ENCODE data around the gene ZNF264. TPM values are rescaled to one million over a fixed set of nuclear protein-coding genes. Genes with fewer than 3 reads are reported as not detected.
"Not testable (repeated sequence)": the region's sequence is repeated elsewhere in the genome, so short reads cannot be mapped to it uniquely, and the experiment has no call there.

ZNF264 gene
- polyA plus RNA-seq, 1 donor: 15.6 TPM

DNA sequence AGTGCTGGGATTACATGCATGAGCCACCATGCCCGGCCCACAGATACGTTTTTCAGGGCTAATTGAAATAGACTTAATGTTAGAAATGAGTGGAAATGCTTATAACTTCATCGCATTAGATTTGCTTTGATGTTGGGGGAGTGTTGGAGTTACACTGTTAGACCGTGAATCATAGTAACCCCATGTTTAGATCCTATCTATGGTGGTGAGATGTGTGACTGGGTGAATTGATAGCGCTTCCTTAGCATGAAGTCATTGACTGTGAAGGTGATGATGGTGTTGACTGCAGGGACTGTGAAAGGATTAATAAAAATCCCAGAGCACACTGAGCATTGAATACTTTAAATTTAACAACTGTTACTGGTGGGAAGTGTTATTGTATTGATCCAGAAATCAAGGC lies 1.7 kb downstream of the ZNF264 start:
- Histone ChIP-seq H3K36me3 (ENCODE audit: control insufficient read depth, insufficient read depth, low read length) (peaks cover 38% of the 10 kb centered on the region), H3K4me1 (ENCODE audit: control insufficient read depth, insufficient read depth, low read length) (no peaks in the 10 kb centered on the region), H3K27ac (ENCODE audit: low read length) (no peak overlapping the region), H3K4me3 (ENCODE audit: low read length) (no peak overlapping the region), H3K9me3 (ENCODE audit: control insufficient read depth, low read depth, low read length) (no peaks in the 10 kb centered on the region), H3K27me3 (ENCODE audit: control insufficient read depth, insufficient read depth, low read length) (no peaks in the 10 kb centered on the region)
- DNase-seq: no peak
- 100% methylated on average over 2 of the region's 5 CpGs for WGBS (ENCODE audit: insufficient coverage, low lambda C conversion rate)

DNA sequence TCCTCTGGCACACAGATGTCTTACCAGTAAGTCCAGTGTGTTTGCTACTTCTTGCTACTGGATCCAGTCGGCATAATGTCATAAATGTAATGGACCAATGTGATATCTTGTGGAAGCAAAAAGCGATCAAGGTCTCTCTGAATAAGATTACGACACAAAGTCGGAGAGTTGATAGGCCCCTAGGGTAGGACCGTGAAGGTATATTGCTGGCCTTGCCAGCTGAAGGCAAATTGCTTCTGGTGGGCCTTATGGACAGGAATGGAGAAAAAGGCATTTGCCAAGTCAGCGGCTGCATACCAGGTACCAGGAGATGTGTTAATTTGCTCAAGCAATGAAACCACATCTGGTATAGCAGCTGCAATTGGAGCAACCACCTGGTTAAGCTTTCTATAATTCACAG lies 6.6 kb downstream of the ZNF264 start:
- not testable (repeated sequence) for H3K9me3 ChIP-seq (ENCODE audit: control insufficient read depth, low read depth, low read length); H3K27me3 ChIP-seq (ENCODE audit: control insufficient read depth, insufficient read depth, low read length); H3K4me1 ChIP-seq (ENCODE audit: control insufficient read depth, insufficient read depth, low read length); H3K4me3 ChIP-seq (ENCODE audit: low read length); H3K27ac ChIP-seq (ENCODE audit: low read length); DNase-seq
- peaks cover 58% of the 10 kb centered on the region for H3K36me3 ChIP-seq (ENCODE audit: control insufficient read depth, insufficient read depth, low read length)
- no CpG with 5 or more reads among the region's 6 CpGs for WGBS (ENCODE audit: insufficient coverage, low lambda C conversion rate)

GRCh38 chr19:57202160-57202559 lies 10.9 kb downstream of the ZNF264 start:
- Histone ChIP-seq H3K36me3 (ENCODE audit: control insufficient read depth, insufficient read depth, low read length) (peaks cover 49% of the 10 kb centered on the region), H3K27me3 (ENCODE audit: control insufficient read depth, insufficient read depth, low read length) (no peaks in the 10 kb centered on the region), H3K4me3 (ENCODE audit: low read length) (no peak overlapping the region), H3K9me3 (ENCODE audit: control insufficient read depth, low read depth, low read length) (no peaks in the 10 kb centered on the region), H3K4me1 (ENCODE audit: control insufficient read depth, insufficient read depth, low read length) (no peaks in the 10 kb centered on the region), H3K27ac (ENCODE audit: low read length) (no peak overlapping the region)
- no peak for DNase-seq
- 80% methylated on average over 1 of the region's 5 CpGs for WGBS (ENCODE audit: insufficient coverage, low lambda C conversion rate)

DNA sequence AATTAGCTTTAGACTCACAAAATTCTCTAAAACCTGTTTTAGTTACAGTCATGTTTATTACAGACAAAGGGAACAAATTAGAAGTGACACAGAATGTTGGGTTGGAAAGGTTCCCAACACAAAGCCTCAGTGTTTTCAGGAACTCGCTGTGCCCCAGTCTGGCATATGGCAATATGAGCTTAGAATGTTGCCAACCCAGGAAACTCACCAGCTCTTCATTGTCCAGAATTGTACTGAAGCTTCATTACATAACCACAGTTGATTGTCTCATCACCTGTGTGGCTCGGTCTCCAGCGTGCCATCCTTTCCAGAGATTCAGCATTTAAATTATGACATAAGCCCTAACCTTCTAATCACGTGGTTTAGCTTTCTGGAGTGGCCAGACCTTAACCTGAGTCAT lies 19.1 kb downstream of the ZNF264 start:
- Histone ChIP-seq H3K27me3 (ENCODE audit: control insufficient read depth, insufficient read depth, low read length) (no peaks in the 10 kb centered on the region), H3K36me3 (ENCODE audit: control insufficient read depth, insufficient read depth, low read length) (peaks cover 64% of the 10 kb centered on the region), H3K9me3 (ENCODE audit: control insufficient read depth, low read depth, low read length) (no peaks in the 10 kb centered on the region), H3K4me3 (ENCODE audit: low read length) (no peak overlapping the region), H3K4me1 (ENCODE audit: control insufficient read depth, insufficient read depth, low read length) (no peaks in the 10 kb centered on the region), H3K27ac (ENCODE audit: low read length) (no peak overlapping the region)
- DNase-seq: no peak
- no CpG with 5 or more reads among the region's 4 CpGs for WGBS (ENCODE audit: insufficient coverage, low lambda C conversion rate)

GRCh38 chr19:57212109-57212508 lies 20.8 kb downstream of the ZNF264 start:
- H3K4me3 ChIP-seq (ENCODE audit: low read length): no peak overlapping the region
- no peaks in the 10 kb centered on the region for H3K4me1 ChIP-seq (ENCODE audit: control insufficient read depth, insufficient read depth, low read length)
- H3K27me3 ChIP-seq (ENCODE audit: control insufficient read depth, insufficient read depth, low read length): no peaks in the 10 kb centered on the region
- H3K36me3 ChIP-seq (ENCODE audit: control insufficient read depth, insufficient read depth, low read length): peaks cover 57% of the 10 kb centered on the region
- no peak overlapping the region for H3K27ac ChIP-seq (ENCODE audit: low read length)
- DNase-seq: no peak
- no CpG with 5 or more reads among the region's 7 CpGs for WGBS (ENCODE audit: insufficient coverage, low lambda C conversion rate)
- no peaks in the 10 kb centered on the region for H3K9me3 ChIP-seq (ENCODE audit: control insufficient read depth, low read depth, low read length)

- peaks cover 5% of the 10 kb centered on the region for H3K9me3 ChIP-seq (ENCODE audit: control insufficient read depth, low read depth, low read length)
- no peak for DNase-seq
- H3K27me3 ChIP-seq (ENCODE audit: control insufficient read depth, insufficient read depth, low read length): no peaks in the 10 kb centered on the region
- no peaks in the 10 kb centered on the region for H3K36me3 ChIP-seq (ENCODE audit: control insufficient read depth, insufficient read depth, low read length)
- no peaks in the 10 kb centered on the region for H3K4me1 ChIP-seq (ENCODE audit: control insufficient read depth, insufficient read depth, low read length)
- no CpG with 5 or more reads among the region's 5 CpGs for WGBS (ENCODE audit: insufficient coverage, low lambda C conversion rate)
- no peak overlapping the region for H3K4me3 ChIP-seq (ENCODE audit: low read length)
- no peak overlapping the region for H3K27ac ChIP-seq (ENCODE audit: low read length)
Measured at GRCh38 chr19:57227502-57227901, 36.2 kb downstream of the ZNF264 start.

DNA sequence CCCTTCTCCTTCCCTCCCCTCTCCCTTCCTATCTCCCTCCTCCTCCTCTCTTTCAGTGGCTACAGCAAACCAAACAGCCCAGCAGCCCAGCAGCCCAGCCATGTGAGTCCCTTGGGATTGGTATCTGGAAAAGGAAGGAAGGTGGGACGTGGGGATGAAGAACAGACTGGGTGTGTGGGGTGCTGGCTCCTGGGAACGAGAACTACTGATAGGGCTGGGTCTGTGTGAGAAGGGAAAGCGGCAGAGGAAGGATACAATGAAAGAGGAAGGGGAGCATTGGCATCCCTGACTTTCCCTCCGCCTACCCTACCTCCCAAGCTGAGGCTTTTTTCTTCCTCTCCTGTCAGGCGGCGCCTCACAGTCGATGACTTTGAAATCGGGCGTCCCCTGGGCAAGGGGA lies 40.4 kb downstream of the ZNF264 start:
- peaks cover 5% of the 10 kb centered on the region for H3K9me3 ChIP-seq (ENCODE audit: control insufficient read depth, low read depth, low read length)
- H3K27ac ChIP-seq (ENCODE audit: low read length): no peak overlapping the region
- no peaks in the 10 kb centered on the region for H3K36me3 ChIP-seq (ENCODE audit: control insufficient read depth, insufficient read depth, low read length)
- H3K27me3 ChIP-seq (ENCODE audit: control insufficient read depth, insufficient read depth, low read length): no peaks in the 10 kb centered on the region
- no peak overlapping the region for H3K4me3 ChIP-seq (ENCODE audit: low read length)
- no CpG with 5 or more reads among the region's 9 CpGs for WGBS (ENCODE audit: insufficient coverage, low lambda C conversion rate)
- no peaks in the 10 kb centered on the region for H3K4me1 ChIP-seq (ENCODE audit: control insufficient read depth, insufficient read depth, low read length)
- no peak for DNase-seq

DNA sequence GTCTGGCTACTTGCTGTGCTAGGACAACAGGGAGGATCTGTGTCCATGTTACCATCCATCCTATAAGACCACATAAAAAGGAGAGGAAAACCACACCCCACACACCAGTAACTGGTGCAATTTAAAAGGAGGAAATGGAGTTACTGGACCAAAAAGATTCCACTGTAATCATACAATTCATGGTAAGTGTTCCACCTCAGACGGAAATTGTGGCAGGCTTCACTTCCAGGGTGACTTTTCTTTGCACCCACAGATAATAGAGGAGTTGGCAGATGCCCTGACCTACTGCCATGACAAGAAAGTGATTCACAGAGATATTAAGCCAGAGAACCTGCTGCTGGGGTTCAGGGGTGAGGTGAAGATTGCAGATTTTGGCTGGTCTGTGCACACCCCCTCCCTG lies 41.9 kb downstream of the ZNF264 start:
- H3K4me3 ChIP-seq (ENCODE audit: low read length): no peak overlapping the region
- peaks cover 5% of the 10 kb centered on the region for H3K9me3 ChIP-seq (ENCODE audit: control insufficient read depth, low read depth, low read length)
- no peaks in the 10 kb centered on the region for H3K4me1 ChIP-seq (ENCODE audit: control insufficient read depth, insufficient read depth, low read length)
- no CpG with 5 or more reads among the region's 1 CpG for WGBS (ENCODE audit: insufficient coverage, low lambda C conversion rate)
- DNase-seq: no peak
- no peaks in the 10 kb centered on the region for H3K27me3 ChIP-seq (ENCODE audit: control insufficient read depth, insufficient read depth, low read length)
- no peaks in the 10 kb centered on the region for H3K36me3 ChIP-seq (ENCODE audit: control insufficient read depth, insufficient read depth, low read length)
- no peak overlapping the region for H3K27ac ChIP-seq (ENCODE audit: low read length)

DNA sequence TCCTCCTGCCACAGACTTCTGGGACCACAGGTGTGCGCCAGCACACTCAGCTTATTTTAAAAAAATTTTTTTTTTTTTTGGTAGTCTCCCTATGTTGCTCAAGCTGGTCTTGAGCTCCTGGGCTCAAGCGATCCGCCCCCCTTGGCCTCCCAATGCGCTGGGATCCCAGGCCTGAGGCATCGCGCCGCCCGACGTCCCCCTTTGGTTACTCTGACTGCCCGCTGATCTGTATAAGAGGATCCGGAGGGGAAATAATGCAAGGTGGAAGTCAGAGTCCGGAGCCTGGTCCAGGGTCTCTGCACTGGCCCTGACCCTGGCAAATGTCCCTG lies 48.6 kb downstream of the ZNF264 start:
- no CpG with 5 or more reads among the region's 12 CpGs for WGBS (ENCODE audit: insufficient coverage, low lambda C conversion rate)
- H3K27me3 ChIP-seq (ENCODE audit: control insufficient read depth, insufficient read depth, low read length): no peaks in the 10 kb centered on the region
- H3K9me3 ChIP-seq (ENCODE audit: control insufficient read depth, low read depth, low read length): no peaks in the 10 kb centered on the region
- DNase-seq: no peak
- peak overlapping the region; percentile 77 for H3K4me3 ChIP-seq (ENCODE audit: low read length)
- no peaks in the 10 kb centered on the region for H3K4me1 ChIP-seq (ENCODE audit: control insufficient read depth, insufficient read depth, low read length)
- H3K36me3 ChIP-seq (ENCODE audit: control insufficient read depth, insufficient read depth, low read length): peaks cover 15% of the 10 kb centered on the region
- peak overlapping the region; percentile 88 for H3K27ac ChIP-seq (ENCODE audit: low read length)

GRCh38 chr19:57240311-57241090 lies 49.2 kb downstream of the ZNF264 start, which contains the start of gene ZNF805:
TSS of gene ZNF805 (plus strand) at chr19:57240632. CDS start at chr19:57240892, 260 bp downstream.
- no peaks in the 10 kb centered on the region for H3K4me1 ChIP-seq (ENCODE audit: control insufficient read depth, insufficient read depth, low read length)
- no peaks in the 10 kb centered on the region for H3K27me3 ChIP-seq (ENCODE audit: control insufficient read depth, insufficient read depth, low read length)
- H3K27ac ChIP-seq (ENCODE audit: low read length): peak within 1 kb of the TSS; percentile 88
- H3K4me3 ChIP-seq (ENCODE audit: low read length): peak within 1 kb of the TSS; percentile 77
- H3K36me3 ChIP-seq (ENCODE audit: control insufficient read depth, insufficient read depth, low read length): peaks cover 18% of the 10 kb centered on the region
- no peaks in the 10 kb centered on the region for H3K9me3 ChIP-seq (ENCODE audit: control insufficient read depth, low read depth, low read length)
- WGBS (ENCODE audit: insufficient coverage, low lambda C conversion rate): no CpG with 5 or more reads among the region's 61 CpGs
- peak; percentile 95 to 97 for DNase-seq

DNA sequence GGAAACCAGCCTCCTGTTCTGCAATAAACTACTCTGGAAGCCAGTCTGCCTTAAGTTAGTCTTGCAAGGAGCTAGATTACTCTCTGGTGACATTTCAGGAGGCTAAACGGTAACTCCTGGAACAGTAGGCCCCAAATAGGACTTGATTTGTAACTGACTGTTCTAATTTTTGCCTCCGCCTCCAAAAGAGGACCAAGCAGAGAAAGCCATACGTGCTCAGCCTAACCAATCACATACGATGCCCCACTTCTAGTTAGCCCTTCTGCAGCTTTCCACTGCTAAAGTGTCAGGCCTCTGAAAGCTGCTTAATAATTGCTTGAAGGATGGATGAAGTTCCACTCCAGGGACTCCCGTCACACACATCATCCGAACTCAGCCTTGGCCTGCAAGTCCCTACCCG lies 49.9 kb downstream of the ZNF264 start:
- Histone ChIP-seq H3K27me3 (ENCODE audit: control insufficient read depth, insufficient read depth, low read length) (no peaks in the 10 kb centered on the region), H3K36me3 (ENCODE audit: control insufficient read depth, insufficient read depth, low read length) (peaks cover 18% of the 10 kb centered on the region), H3K4me3 (ENCODE audit: low read length) (peak overlapping the region; percentile 77), H3K27ac (ENCODE audit: low read length) (peak overlapping the region; percentile 88), H3K4me1 (ENCODE audit: control insufficient read depth, insufficient read depth, low read length) (no peaks in the 10 kb centered on the region), H3K9me3 (ENCODE audit: control insufficient read depth, low read depth, low read length) (no peaks in the 10 kb centered on the region)
- DNase-seq: peak in 1 of 2 donors; percentile 9
- WGBS (ENCODE audit: insufficient coverage, low lambda C conversion rate): no CpG with 5 or more reads among the region's 7 CpGs
